Measurements from ENCODE around the gene ADAMTS15. TPM values are rescaled to one million over a fixed set of nuclear protein-coding genes. Genes with fewer than 3 reads are reported as not detected.

Gene ADAMTS15
- polyA plus RNA-seq, 1 experiment, result 5.6 TPM

DNA sequence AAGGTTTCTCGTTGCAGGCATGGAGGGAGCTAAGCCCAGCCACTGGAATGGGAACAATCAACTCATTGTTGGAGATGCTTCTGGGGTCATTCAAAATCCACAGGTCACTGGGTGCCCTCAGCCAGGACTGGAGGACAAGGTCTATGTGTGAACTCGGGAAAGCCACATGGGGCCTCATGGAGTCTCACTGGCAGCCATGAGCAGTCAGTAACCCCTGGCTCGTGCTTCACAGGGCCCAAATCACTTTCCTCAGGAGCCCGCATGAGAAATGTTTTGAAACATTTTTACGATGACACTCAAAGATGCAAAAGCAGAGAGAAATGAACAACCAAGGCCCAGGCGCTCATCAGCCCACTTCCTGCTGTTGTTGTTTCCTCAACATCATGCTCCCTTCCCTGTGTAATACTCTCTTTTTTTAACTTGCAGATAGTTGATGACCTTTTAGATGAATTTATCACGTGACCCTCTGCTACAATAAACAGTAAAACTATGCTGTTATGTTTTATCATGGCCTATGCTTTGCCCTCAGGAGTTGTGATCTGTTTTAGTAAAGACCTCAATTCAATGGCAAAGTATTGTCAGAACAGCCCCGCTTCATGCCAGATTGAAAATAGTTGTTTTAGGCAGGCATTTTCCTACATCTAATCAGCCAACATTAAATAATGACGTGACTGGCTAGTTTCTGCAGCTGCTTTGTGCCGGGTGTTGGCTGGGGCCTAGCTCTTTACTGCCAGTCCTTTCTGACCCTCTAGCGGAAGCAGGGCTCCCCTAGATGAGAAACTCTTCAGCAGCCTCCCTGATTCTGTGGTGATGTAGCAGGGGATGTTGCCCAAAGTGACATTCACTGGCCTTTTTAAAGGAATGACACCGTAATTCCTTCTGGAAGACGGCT is 39.7 kb downstream of the ADAMTS15 start:
- no peaks in the 10 kb centered on the region for H3K27me3 ChIP-seq (ENCODE audit: control insufficient read depth, insufficient read depth, low read length)
- no peak overlapping the region for H3K4me3 ChIP-seq (ENCODE audit: low read depth, low read length)
- no peak for DNase-seq (ENCODE audit: low read depth)
- TF ChIP-seq, protein P1, sequence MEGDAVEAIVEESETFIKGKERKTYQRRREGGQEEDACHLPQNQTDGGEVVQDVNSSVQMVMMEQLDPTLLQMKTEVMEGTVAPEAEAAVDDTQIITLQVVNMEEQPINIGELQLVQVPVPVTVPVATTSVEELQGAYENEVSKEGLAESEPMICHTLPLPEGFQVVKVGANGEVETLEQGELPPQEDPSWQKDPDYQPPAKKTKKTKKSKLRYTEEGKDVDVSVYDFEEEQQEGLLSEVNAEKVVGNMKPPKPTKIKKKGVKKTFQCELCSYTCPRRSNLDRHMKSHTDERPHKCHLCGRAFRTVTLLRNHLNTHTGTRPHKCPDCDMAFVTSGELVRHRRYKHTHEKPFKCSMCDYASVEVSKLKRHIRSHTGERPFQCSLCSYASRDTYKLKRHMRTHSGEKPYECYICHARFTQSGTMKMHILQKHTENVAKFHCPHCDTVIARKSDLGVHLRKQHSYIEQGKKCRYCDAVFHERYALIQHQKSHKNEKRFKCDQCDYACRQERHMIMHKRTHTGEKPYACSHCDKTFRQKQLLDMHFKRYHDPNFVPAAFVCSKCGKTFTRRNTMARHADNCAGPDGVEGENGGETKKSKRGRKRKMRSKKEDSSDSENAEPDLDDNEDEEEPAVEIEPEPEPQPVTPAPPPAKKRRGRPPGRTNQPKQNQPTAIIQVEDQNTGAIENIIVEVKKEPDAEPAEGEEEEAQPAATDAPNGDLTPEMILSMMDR (IDR thresholded peaks at IDR 0.05; ENCODE audit: insufficient read depth, low read depth, low read length), result no peak
- CTCF ChIA-PET, result interaction anchor here (1.2 kb wide), 1 partner anchor 12 kb away, joined by 3 read pairs; no protein-coding TSS in a partner anchor
- POLR2A ChIA-PET, result no interaction called here
- H3K36me3 ChIP-seq (ENCODE audit: control insufficient read depth, insufficient read depth, low read length), result no peaks in the 10 kb centered on the region

DNA sequence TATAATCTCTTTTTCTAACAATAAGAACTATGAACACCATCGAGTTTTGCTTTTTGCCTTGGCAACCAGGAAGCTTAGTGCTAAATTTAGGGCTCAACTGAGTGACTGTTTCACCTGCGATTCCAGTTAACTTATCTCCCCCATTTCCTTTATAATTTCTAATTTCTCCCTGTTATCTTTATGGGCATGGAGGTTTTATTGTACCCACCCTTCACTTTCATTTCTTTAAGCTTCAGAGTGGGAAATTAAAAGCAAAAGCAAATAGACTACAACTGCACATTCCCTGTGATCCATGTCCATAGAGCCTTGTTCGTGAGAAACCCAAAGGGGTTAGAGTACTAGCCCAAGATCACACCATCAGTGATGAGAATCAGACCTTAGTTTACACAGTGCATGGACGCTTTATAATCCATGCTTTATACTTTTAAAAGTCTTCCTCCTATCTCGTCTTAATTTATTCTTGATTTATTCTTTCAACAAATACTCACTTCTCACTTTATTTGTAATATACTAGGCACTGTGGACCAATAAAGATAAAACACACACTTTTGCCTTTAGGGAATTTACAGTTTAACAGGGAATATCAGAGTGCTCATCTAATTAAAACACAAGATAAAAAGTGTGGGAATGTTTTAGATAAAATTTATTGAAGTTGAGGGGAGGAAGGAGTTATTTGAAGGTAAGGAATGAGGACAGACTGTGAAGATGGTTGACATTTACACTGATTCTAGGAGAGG is 40.6 kb downstream of the ADAMTS15 start:
- POLR2A ChIA-PET, result no interaction called here
- no peak for DNase-seq (ENCODE audit: low read depth)
- Histone ChIP-seq H3K4me3 (ENCODE audit: low read depth, low read length) (no peak overlapping the region), H3K27me3 (ENCODE audit: control insufficient read depth, insufficient read depth, low read length) (no peaks in the 10 kb centered on the region), H3K36me3 (ENCODE audit: control insufficient read depth, insufficient read depth, low read length) (no peaks in the 10 kb centered on the region)
- CTCF ChIA-PET, result no interaction called here
- TF ChIP-seq, protein P1 (IDR thresholded peaks at IDR 0.05; ENCODE audit: insufficient read depth, low read depth, low read length), result no peak

DNA sequence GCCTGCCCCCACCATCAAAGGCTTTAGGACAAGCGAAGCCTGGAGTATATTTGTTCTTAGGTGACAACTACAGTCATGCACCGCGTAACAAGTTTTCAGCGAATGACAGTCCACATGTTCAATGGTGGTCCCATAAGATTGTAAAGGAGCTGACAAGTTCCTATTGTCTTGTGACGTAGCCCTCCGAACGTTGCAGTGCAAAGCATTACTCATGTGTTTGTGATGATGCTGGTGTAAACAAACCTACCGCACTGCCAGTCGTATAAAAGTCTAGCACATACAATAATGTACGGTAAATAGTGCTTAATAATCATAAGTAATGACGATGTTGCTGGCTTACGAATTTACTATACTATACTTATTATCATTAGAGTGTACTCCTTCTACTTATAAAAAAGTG is 41.3 kb downstream of the ADAMTS15 start:
- Histone ChIP-seq H3K36me3 (ENCODE audit: control insufficient read depth, insufficient read depth, low read length) (no peaks in the 10 kb centered on the region), H3K27me3 (ENCODE audit: control insufficient read depth, insufficient read depth, low read length) (no peaks in the 10 kb centered on the region), H3K4me3 (ENCODE audit: low read depth, low read length) (no peak overlapping the region)
- CTCF ChIA-PET, result interaction anchor here (1.2 kb wide), 1 partner anchor 8 kb away, joined by 4 read pairs; no protein-coding TSS in a partner anchor
- POLR2A ChIA-PET, result interaction anchor here (0.6 kb wide), 1 partner anchor 23 kb away, joined by 4 read pairs; no protein-coding TSS in a partner anchor
- DNase-seq (ENCODE audit: low read depth), result no peak
- TF ChIP-seq, protein P1 (IDR thresholded peaks at IDR 0.05; ENCODE audit: insufficient read depth, low read depth, low read length), result no peak

DNA sequence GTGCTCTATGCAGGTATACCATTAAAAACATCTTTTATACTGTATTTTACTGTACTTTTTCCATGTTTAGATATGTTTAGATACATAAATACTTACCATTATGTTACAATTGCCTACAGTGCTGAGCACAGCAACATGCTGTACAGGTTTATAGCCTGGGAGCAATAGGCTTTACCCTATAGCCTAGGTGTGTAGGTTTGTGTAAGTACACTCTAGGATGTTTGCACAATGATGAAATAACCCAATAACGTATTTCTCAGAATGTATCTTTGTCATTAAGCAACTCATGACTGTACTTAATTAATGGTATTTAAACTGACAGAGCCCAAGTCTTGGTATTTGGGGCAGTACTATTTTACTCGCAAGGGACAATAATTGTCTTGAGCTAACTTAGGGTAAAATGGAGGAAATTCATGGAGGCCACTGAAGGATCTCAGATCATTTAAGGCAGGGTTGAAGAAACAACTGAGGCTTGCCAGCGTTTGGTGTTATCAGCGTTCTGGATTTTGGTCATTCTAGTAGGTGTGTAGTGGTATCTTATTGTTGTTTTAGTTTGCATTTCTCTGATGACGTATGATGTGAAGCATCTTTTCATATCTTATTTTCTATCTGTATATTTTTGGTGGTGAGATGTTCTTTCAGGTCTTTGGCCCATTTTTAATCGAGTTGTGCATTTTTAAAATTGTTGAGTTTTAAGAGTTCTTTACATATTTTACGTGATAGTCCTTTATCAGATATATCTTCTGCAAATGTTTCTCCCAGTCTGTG is 42.4 kb downstream of the ADAMTS15 start:
- ChIA-PET CTCF (interaction anchor here (1.1 to 1.2 kb wide), 2 partner anchors 9 to 40 kb away, joined by 3 to 4 read pairs; no protein-coding TSS in a partner anchor), POLR2A (no interaction called here)
- no peaks in the 10 kb centered on the region for H3K36me3 ChIP-seq (ENCODE audit: control insufficient read depth, insufficient read depth, low read length)

More for the DNA sequence above, 42.4 kb downstream of the ADAMTS15 start:
- DNase-seq (ENCODE audit: low read depth), result no peak
- Histone ChIP-seq H3K4me3 (ENCODE audit: low read depth, low read length) (no peak overlapping the region), H3K27me3 (ENCODE audit: control insufficient read depth, insufficient read depth, low read length) (no peaks in the 10 kb centered on the region)
- TF ChIP-seq, protein P1 (IDR thresholded peaks at IDR 0.05; ENCODE audit: insufficient read depth, low read depth, low read length), result no peak
